WERI-Rb-1 (cell line): ENCODE results near the gene SLC23A2.

Source experiments
- DNase-seq: peaks from one replicate; pipeline ENCODE4 v3.0.0-alpha.2; 2020
- H3K27ac ChIP-seq: fragments of 250-450 bp; sonication (Bioruptor Pico); 2 replicates; pipeline ENCODE4 v1.5.1; 2020; ENCODE audit warnings: mild to moderate bottlenecking, moderate library complexity
- H3K27me3 ChIP-seq: fragments of 250-450 bp; sonication (Bioruptor Pico); 2 replicates; pipeline ENCODE4 v1.5.1; 2021; ENCODE audit warnings: mild to moderate bottlenecking, low read depth, moderate library complexity; ENCODE audit not compliant: insufficient read depth, severe bottlenecking
- H3K36me3 ChIP-seq: fragments of 250-450 bp; sonication (Bioruptor Pico); 2 replicates; pipeline ENCODE4 v1.5.1; 2020; ENCODE audit warnings: mild to moderate bottlenecking, moderate library complexity
- H3K4me3 ChIP-seq: 2 replicates; pipeline ENCODE4 v1.5.1; 2011; ENCODE audit warnings: low read depth, mild to moderate bottlenecking, control low read depth, low read length
- H3K9me3 ChIP-seq: fragments of 250-450 bp; sonication (Bioruptor Pico); 2 replicates; pipeline ENCODE4 v1.5.1; 2021; ENCODE audit warnings: mild to moderate bottlenecking, moderate library complexity; ENCODE audit not compliant: severe bottlenecking
- CTCF ChIP-seq: IDR thresholded peaks from 2 replicates; pipeline ENCODE4 v1.5.1; 2011; ENCODE audit warnings: low read depth, mild to moderate bottlenecking, control low read depth, inconsistent platforms, low read length

SLC23A2 gene

GRCh38 chr20:4887586-4887985, 113.7 kb downstream of the SLC23A2 start:
- Histone ChIP-seq H3K27ac (no peak overlapping the region), H3K27me3 (no peaks in the 10 kb centered on the region), H3K4me3 (no peak overlapping the region), H3K36me3 (peaks cover 38% of the 10 kb centered on the region), H3K9me3 (no peaks in the 10 kb centered on the region)
- no peak for DNase-seq
- TF ChIP-seq CTCF, result no peak

GRCh38 chr20:4886771-4887527, 114.4 kb downstream of the SLC23A2 start:
- H3K4me3 ChIP-seq, result no peak overlapping the region
- H3K27ac ChIP-seq, result no peak overlapping the region
- H3K36me3 ChIP-seq, result peaks cover 36% of the 10 kb centered on the region
- no peaks in the 10 kb centered on the region for H3K27me3 ChIP-seq
- no peak for TF ChIP-seq CTCF
- no peaks in the 10 kb centered on the region for H3K9me3 ChIP-seq
- DNase-seq, result no peak

DNA sequence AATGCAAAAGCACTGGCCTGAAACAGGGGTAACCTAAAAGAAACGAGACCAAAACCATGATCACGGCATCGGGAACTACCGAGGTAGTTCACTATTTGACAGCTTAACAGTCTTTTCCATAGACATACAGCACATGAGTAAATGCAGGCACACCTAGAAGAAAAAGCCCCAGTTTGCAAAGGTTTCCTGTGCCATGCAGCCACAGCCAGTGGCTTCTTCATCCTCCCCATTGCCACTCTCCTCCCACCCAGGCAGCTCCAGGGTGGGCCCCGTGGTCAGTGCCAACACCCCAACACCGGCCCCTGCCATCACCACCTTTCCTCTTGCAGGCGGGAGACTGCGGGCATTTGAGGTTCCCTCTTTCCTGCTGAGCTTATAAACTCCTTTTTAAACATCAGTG, 115.4 kb downstream of the SLC23A2 start:
- Histone ChIP-seq H3K27me3 (no peaks in the 10 kb centered on the region), H3K4me3 (no peak overlapping the region), H3K9me3 (no peaks in the 10 kb centered on the region), H3K36me3 (peaks cover 33% of the 10 kb centered on the region), H3K27ac (no peak overlapping the region)
- DNase-seq, result no peak
- TF ChIP-seq CTCF, result no peak

DNA sequence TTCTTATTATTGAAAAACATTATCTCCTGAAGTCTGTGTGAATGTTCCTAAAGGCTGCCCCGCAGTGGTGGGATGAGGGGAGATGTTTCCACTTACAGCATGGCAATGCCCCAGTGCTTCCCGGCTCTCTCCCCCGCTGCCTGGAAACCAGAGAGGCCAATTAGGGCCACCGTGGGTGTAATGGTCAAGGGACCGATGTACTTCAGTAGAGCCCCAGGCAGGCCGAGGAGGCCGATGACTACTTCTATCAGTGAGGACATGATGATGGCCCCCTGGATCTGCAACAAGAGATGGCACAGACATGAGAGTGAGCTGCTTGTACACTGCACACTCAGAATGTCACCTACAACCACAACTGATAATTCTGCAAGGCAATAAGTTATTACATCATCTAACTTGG, 117.8 kb downstream of the SLC23A2 start:
- Histone ChIP-seq H3K27ac (no peak overlapping the region), H3K27me3 (no peaks in the 10 kb centered on the region), H3K9me3 (no peaks in the 10 kb centered on the region), H3K4me3 (no peak overlapping the region), H3K36me3 (peaks cover 24% of the 10 kb centered on the region)
- no peak for DNase-seq
- no peak for TF ChIP-seq CTCF

GRCh38 chr20:4883051-4883450, 118.3 kb downstream of the SLC23A2 start:
- no peak for TF ChIP-seq CTCF
- DNase-seq, result no peak
- H3K36me3 ChIP-seq, result peaks cover 24% of the 10 kb centered on the region
- no peaks in the 10 kb centered on the region for H3K9me3 ChIP-seq
- no peak overlapping the region for H3K27ac ChIP-seq
- no peaks in the 10 kb centered on the region for H3K27me3 ChIP-seq
- no peak overlapping the region for H3K4me3 ChIP-seq
